Neural cell (in vitro differentiated cells): Measurements from ENCODE around the gene STK32B. TPM values are rescaled to one million over a fixed set of nuclear protein-coding genes. Genes with fewer than 3 reads are reported as not detected.

Experiments used
- H2AFZ ChIP-seq: fragments of 200-600, 300-800 bp; sonication (generic), shearing (Covaris generic); 2 replicates; pipeline ENCODE4 v1.6.0; 2014; ENCODE audit warnings: low read depth, mild to moderate bottlenecking, antibody characterized with exemption, low read length, moderate library complexity
- H3F3A ChIP-seq: fragments of 200-600 bp; shearing (Covaris generic); 2 replicates; pipeline ENCODE4 v1.6.1; 2016; ENCODE audit warnings: mild to moderate bottlenecking, moderate library complexity, mixed read lengths, antibody characterized with exemption, low read length; ENCODE audit not compliant: insufficient read depth, poor library complexity, severe bottlenecking
- H3K27ac ChIP-seq: fragments of 200-600, 300-800 bp; sonication (generic), shearing (Covaris generic); 2 replicates; pipeline ENCODE4 v1.5.1; 2014; ENCODE audit warnings: mild to moderate bottlenecking, low read length, moderate library complexity
- H3K27me3 ChIP-seq: fragments of 300-800, 200-600 bp; sonication (generic), shearing (Covaris generic); 2 replicates; pipeline ENCODE4 v1.6.0; 2014; ENCODE audit warnings: mild to moderate bottlenecking, low read depth, low read length, moderate library complexity; ENCODE audit not compliant: insufficient read depth
- H3K36me3 ChIP-seq: fragments of 300-800, 200-600 bp; sonication (generic), shearing (Covaris generic); 2 replicates; pipeline ENCODE4 v1.5.1; 2014; ENCODE audit warnings: mild to moderate bottlenecking, antibody characterized with exemption, low read length, moderate library complexity; ENCODE audit not compliant: insufficient read depth
- H3K4me2 ChIP-seq: fragments of 300-800, 200-600 bp; sonication (generic), shearing (Covaris generic); 2 replicates; pipeline ENCODE4 v1.6.0; 2014; ENCODE audit warnings: mild to moderate bottlenecking, low read length
- H3K4me3 ChIP-seq: fragments of 300-800, 200-600 bp; sonication (generic), shearing (Covaris generic); 2 replicates; pipeline ENCODE4 v1.5.1; 2014; ENCODE audit warnings: mild to moderate bottlenecking, low read length, moderate library complexity
- H3K79me2 ChIP-seq: fragments of 200-600 bp; shearing (Covaris generic); replicated peaks from 2 replicates; pipeline ENCODE4 v1.6.0; 2014; ENCODE audit warnings: mild to moderate bottlenecking, low read length, moderate library complexity; ENCODE audit not compliant: insufficient read depth
- H3K9ac ChIP-seq: fragments of 300-800, 200-600 bp; sonication (generic), shearing (Covaris generic); 2 replicates; pipeline ENCODE4 v1.6.1; 2016; ENCODE audit warnings: mild to moderate bottlenecking, low read length, mixed read lengths
- H3K9me2 ChIP-seq: fragments of 200-600 bp; shearing (Covaris generic); 2 replicates; pipeline ENCODE4 v1.6.1; 2016; ENCODE audit warnings: mild to moderate bottlenecking, low read length, mixed read lengths; ENCODE audit not compliant: insufficient read depth
- H3K9me3 ChIP-seq: fragments of 200-600, 300-800 bp; sonication (generic), shearing (Covaris generic); 2 replicates; pipeline ENCODE4 v1.6.1; 2016; ENCODE audit warnings: mild to moderate bottlenecking, mixed run types, low read length, moderate library complexity, mixed read lengths
- H4K20me1 ChIP-seq: fragments of 200-600 bp; shearing (Covaris generic); 2 replicates; pipeline ENCODE4 v1.6.1; 2016; ENCODE audit warnings: mild to moderate bottlenecking, mixed run types; ENCODE audit not compliant: insufficient read depth
- CTCF ChIP-seq: fragments of 450-650 bp; IDR thresholded peaks from 2 replicates; pipeline ENCODE4 v1.5.1; 2014; ENCODE audit warnings: antibody characterized with exemption, mild to moderate bottlenecking, moderate library complexity; ENCODE audit not compliant: poor library complexity, severe bottlenecking
- EP300 ChIP-seq: fragments of 450-650 bp; conservative IDR thresholded peaks from 2 replicates; pipeline ENCODE4 v1.6.1; 2014; ENCODE audit warnings: antibody characterized with exemption, mild to moderate bottlenecking, moderate library complexity; ENCODE audit not compliant: poor library complexity, severe bottlenecking
- EZH2 ChIP-seq: fragments of 200-600, 300-800 bp; shearing (Covaris generic), sonication (generic); IDR thresholded peaks from 2 replicates; pipeline ENCODE4 v1.6.1; 2014; ENCODE audit warnings: antibody characterized with exemption, low read length, borderline replicate concordance, mild to moderate bottlenecking; ENCODE audit not compliant: insufficient read depth, poor library complexity, severe bottlenecking
- MXI1 ChIP-seq: fragments of 450-650 bp; conservative IDR thresholded peaks from 2 replicates; pipeline ENCODE4 v1.6.1; 2014; ENCODE audit warnings: antibody characterized with exemption, mild to moderate bottlenecking; ENCODE audit not compliant: poor library complexity, severe bottlenecking
- POLR2AphosphoS5 ChIP-seq: IDR thresholded peaks from 2 replicates; pipeline ENCODE4 v1.6.1; 2012
- RAD21 ChIP-seq: fragments of 450-650 bp; conservative IDR thresholded peaks from 2 replicates; pipeline ENCODE4 v1.6.1; 2014; ENCODE audit warnings: antibody characterized with exemption, mild to moderate bottlenecking, moderate library complexity
- SMC3 ChIP-seq: fragments of 450-650 bp; conservative IDR thresholded peaks from 2 replicates; pipeline ENCODE4 v1.6.1; 2014; ENCODE audit warnings: antibody characterized with exemption, mild to moderate bottlenecking, moderate library complexity; ENCODE audit not compliant: poor library complexity
- TAF1 ChIP-seq: IDR thresholded peaks from 2 replicates; pipeline ENCODE4 v1.6.1; 2012; ENCODE audit warnings: low read depth
- polyA plus RNA-seq: library from polyadenylated mRNA; depleted of rRNA; stranded (reverse); fragments of >200 nt; gene quantifications from 2 replicates; pipeline ENCODE4 v1.2.3, GENCODE V29; 2014
- TF ChIP-seq, protein P1 (sequence below): IDR thresholded peaks from 2 replicates; pipeline ENCODE4 v1.6.1; 2012; ENCODE audit warnings: borderline replicate concordance

The STK32B gene
- polyA plus RNA-seq, 1 donor from 2014 or later: 42.8 TPM

DNA sequence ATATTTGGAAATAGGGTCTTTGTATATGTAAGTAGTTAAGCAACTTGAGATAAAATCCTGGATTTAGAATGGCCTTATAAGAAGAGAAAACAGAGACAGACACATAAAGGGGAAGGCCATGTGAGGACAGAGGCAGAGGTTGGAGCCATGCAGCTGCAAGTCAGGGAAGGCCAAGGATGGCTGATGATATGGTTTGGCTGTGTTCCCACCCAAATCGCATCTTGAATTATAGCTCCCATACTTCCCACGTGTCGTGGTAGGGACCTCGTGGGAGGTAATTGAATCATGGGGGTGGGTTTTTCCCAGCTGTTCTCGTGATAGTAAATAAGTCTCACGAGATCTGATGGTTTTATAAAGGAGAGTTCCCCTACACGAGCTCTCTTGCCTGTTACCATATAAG lies 76.3 kb downstream of the STK32B start:
- no peaks in the 10 kb centered on the region for H3K79me2 ChIP-seq
- no peaks in the 10 kb centered on the region for H3K9me2 ChIP-seq
- no peaks in the 10 kb centered on the region for H4K20me1 ChIP-seq
- H3K27ac ChIP-seq: no peak overlapping the region
- H3F3A ChIP-seq: no peaks in the 10 kb centered on the region
- H3K4me2 ChIP-seq: no peak overlapping the region
- H3K36me3 ChIP-seq: no peaks in the 10 kb centered on the region
- no peaks in the 10 kb centered on the region for H3K9me3 ChIP-seq
- H3K9ac ChIP-seq: no peak overlapping the region
- no peak overlapping the region for H2AFZ ChIP-seq
- no peak for TF ChIP-seq EP300
- TF ChIP-seq, protein P1, sequence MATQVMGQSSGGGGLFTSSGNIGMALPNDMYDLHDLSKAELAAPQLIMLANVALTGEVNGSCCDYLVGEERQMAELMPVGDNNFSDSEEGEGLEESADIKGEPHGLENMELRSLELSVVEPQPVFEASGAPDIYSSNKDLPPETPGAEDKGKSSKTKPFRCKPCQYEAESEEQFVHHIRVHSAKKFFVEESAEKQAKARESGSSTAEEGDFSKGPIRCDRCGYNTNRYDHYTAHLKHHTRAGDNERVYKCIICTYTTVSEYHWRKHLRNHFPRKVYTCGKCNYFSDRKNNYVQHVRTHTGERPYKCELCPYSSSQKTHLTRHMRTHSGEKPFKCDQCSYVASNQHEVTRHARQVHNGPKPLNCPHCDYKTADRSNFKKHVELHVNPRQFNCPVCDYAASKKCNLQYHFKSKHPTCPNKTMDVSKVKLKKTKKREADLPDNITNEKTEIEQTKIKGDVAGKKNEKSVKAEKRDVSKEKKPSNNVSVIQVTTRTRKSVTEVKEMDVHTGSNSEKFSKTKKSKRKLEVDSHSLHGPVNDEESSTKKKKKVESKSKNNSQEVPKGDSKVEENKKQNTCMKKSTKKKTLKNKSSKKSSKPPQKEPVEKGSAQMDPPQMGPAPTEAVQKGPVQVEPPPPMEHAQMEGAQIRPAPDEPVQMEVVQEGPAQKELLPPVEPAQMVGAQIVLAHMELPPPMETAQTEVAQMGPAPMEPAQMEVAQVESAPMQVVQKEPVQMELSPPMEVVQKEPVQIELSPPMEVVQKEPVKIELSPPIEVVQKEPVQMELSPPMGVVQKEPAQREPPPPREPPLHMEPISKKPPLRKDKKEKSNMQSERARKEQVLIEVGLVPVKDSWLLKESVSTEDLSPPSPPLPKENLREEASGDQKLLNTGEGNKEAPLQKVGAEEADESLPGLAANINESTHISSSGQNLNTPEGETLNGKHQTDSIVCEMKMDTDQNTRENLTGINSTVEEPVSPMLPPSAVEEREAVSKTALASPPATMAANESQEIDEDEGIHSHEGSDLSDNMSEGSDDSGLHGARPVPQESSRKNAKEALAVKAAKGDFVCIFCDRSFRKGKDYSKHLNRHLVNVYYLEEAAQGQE: no peak
- TF ChIP-seq CTCF: no peak
- no peak for TF ChIP-seq TAF1
- no peak for TF ChIP-seq POLR2AphosphoS5
- TF ChIP-seq SMC3: no peak
- no peak for TF ChIP-seq MXI1
- TF ChIP-seq EZH2: no peak
- TF ChIP-seq RAD21: no peak
- no peaks in the 10 kb centered on the region for H3K27me3 ChIP-seq
- H3K4me3 ChIP-seq: no peak overlapping the region

GRCh38 chr4:5128569-5128968 lies 77.3 kb downstream of the STK32B start:
- no peaks in the 10 kb centered on the region for H3K9me2 ChIP-seq
- H3K27me3 ChIP-seq: no peaks in the 10 kb centered on the region
- no peak overlapping the region for H3K27ac ChIP-seq
- H3K9me3 ChIP-seq: no peaks in the 10 kb centered on the region
- H3K4me3 ChIP-seq: no peak overlapping the region
- H3K36me3 ChIP-seq: no peaks in the 10 kb centered on the region
- H3F3A ChIP-seq: no peaks in the 10 kb centered on the region
- no peaks in the 10 kb centered on the region for H4K20me1 ChIP-seq
- H2AFZ ChIP-seq: no peak overlapping the region
- TF ChIP-seq EZH2 (no peak), SMC3 (no peak), POLR2AphosphoS5 (no peak), TAF1 (no peak), EP300 (no peak), MXI1 (no peak), CTCF (no peak), RAD21 (no peak)
- TF ChIP-seq, protein P1: no peak
- no peak overlapping the region for H3K9ac ChIP-seq
- no peaks in the 10 kb centered on the region for H3K79me2 ChIP-seq
- H3K4me2 ChIP-seq: no peak overlapping the region
